Stimulated activated CD4-positive, alpha-beta T cell treated with anti-CD3 and anti-CD28 coated beads, Interleukin-15, amount 100 ng/mL, for 48 hours (primary cell): ENCODE results near the gene SETBP1.

Experiments
- DNase-seq, 2 donors: peaks; one replicate each; pipeline ENCODE4 v3.0.0-alpha.2; 2020; ENCODE audit warnings: low read depth in 2 of 2

Gene SETBP1

DNA sequence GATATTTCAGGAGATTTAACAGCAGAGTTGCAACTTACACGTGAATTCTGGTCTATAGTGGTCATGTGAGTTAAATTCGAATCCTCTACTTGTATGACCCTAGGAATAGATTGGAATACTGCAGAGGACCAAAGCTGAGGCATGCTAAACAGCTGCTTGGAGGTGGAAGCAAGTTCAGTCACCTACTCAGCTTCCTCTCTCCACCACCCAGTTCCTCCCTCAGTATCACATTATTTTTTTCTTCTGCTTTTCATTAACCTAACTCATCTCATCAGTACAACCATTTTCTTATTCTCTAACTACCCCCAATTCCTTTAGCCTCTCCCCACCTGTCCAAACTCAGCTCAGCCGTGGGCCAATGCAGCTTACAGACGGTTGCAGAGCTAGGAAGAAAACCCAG lies 385.5 kb downstream of the SETBP1 start:
- DNase-seq: no peak

DNA sequence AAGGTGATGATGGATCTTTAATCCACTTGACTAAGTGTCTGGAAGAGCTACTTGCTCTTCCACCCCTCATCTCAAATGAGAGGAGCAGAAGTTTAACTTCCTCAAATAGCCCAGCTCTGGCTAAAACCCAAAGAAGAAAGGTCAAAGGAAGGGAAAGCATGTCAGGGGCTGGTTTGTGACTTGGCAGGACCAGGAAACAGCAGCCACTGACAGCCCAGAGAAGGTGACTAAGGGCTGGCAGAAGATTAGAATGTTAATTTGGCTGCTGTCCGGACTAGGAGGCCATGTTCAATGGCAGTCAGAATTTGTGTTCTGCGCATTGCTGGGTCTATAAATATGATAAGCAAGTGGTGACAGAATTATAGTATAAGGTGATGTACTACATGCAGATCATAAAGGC lies 386.2 kb downstream of the SETBP1 start:
- no peak for DNase-seq

DNA sequence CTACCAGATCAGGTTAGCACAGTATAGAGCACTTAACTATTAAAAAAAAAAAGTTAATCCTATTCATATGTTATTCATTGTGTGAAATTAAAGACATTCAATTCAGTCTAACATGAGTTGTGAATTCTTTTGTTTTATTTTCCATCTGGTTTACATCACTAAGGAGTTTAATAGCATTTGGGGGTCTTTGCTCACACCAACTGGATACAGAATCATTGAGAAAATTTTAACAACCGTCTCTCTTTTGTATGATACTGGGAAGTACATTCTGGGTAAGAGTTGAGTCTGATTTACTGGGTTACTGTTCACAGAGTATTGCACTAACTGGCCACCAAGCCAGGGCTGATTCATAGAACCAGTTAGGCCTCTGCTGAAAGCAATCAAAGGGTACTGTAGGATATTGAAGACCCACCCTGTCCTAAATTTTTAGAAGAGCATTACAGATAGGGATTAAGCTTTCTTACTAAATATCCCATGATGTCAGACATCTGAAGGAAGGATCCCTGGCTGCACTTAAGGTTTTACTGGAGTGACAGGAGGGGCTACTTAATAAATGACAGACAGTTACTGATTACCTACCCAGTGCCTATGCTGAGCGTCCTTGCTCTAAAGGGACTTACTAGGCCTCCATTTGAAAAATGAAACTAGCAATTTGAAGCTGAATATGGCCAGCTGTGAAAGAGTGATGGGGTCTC lies 387.9 kb downstream of the SETBP1 start:
- no peak for DNase-seq

- no peak for DNase-seq
Observed at GRCh38 chr18:45069546-45069945, 388.9 kb downstream of the SETBP1 start.

GRCh38 chr18:45071956-45072355 lies 391.3 kb downstream of the SETBP1 start:
- no peak for DNase-seq

DNA sequence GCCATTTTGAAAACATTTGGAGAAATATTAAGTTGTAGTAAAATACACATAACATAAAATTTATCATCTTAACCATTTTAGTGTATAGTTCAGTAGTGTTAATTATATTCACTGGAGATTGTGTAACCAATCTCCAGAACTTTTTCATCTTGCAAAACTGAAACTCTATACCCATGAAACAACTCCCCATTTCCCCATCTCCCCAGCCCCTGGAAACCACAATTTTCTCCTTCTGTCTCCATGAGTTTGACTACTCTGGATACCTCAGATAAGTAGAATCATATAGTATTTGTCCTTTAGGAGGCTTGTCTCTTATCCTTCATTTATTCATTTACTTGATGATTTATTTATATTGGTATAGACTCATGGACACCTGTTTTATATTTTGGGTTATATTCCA lies 392.9 kb downstream of the SETBP1 start:
- DNase-seq: no peak

DNA sequence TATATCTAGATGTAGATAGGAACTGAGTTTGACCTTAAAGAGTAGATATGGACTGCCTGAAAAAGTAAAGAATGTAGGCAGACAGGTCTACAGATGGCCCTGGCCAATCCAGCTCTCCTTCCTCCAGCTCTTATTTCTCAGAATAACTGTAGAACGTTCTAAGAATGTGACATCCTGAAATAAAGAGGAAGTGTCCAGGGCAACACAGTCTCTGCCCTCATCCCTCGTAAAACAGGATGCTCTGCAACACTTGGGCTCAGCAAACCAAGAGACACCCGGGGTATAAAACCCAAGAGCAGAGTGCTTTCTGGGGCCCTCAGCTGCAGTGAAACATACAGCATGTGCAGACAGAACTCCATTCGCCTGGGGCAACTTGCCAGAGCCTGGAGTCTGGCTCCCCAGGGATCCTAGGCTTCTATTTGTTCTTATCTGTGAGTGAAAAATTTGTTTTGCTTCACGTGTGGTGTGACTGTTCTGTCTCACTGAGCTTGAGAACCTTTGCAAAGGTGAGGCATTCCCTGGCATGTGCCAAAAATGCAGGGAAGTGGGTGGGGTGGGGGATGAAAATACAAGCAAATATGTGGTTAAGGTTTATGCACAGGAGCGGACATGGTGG lies 401.0 kb downstream of the SETBP1 start:
- DNase-seq: no peak

- no peak for DNase-seq
Observed at GRCh38 chr18:45083226-45083855, 402.7 kb downstream of the SETBP1 start.

DNA sequence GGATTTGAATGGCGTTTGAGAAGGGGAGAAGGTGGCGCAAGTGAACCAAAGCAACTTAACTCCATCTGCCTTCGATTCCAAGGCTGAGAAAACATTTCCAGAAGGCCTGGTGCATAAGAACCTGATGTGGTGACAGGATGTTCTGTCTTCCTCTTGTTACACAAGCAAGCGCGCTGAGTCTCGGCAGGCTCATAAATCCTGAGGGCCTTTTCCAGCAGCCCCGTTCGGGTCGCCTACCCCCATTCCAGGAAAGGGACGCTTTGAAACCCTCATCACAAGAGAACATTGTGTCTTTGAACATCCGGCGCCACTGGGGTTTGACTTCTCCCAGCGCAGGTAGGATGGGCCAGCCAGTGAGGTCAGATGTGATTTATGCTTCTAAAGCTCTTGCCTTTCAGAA lies 403.5 kb downstream of the SETBP1 start:
- DNase-seq: no peak

GRCh38 chr18:45085916-45086624 lies 405.4 kb downstream of the SETBP1 start:
- no peak for DNase-seq

GRCh38 chr18:45086777-45087176 lies 406.1 kb downstream of the SETBP1 start:
- DNase-seq: no peak

DNA sequence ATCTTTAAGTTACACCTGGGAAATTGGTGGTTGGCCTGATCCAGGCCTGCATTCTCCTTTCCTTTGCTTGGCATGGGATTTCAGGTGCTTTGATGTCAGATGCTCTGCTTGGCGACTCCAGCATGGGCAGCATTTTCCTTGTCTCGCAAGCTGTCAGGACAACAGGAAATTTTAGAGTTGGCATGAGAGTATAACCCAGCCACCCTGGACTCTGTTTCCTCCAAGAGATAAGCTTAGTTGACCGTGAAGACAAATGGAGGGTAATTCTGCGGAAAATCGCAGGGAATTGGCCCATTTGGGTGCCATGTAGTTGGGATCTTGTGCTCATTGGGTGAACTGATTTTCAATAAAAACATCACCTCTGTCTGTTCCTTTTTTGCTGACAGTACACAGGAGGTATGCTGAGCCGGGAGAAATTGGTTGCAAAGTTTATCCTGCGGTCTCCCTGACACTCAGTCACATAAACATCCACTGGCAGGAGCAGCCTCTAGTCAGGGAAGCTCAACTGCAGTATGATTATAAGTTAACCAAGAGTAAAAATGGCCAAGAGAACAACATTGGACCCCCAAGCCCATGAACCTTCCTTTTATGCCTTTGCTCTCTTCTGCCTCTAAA lies 409.9 kb downstream of the SETBP1 start:
- DNase-seq: no peak

DNA sequence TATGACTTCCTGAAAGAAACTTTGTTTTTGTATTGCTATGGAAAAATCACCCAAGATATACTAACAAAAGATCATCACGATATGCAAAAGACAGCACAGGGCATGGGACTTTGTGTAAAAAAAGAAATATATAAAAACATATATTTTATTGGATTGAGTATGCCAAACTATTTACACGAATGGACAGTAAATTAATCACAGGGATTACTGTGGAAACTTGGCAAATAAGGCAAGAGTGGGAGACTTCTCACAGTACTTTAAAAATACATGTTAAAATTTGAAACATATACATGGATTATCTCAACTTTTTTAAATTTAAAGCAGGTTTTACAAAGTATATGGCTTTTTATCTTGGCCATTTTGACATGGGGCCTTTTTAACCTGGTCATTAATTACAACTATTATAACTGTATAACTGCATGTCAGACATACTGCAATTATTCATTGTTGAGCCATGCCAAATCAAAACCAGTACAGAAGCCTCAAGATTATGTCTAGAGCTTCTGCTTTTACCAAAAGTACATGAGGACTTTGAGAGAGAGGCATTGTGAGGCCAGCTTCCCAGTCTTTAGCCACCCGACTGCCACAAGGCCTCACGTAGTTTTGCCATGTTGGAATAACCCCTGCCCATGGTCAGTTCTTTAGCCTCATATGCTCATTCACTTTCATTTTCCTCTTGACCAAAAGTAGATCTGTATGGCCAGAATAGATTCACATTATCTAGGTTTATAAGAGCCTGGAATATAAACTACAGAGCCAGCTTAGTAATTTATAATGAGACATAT lies 419.8 kb downstream of the SETBP1 start:
- no peak for DNase-seq

- DNase-seq: no peak
Observed at GRCh38 chr18:45102126-45102525, 421.4 kb downstream of the SETBP1 start.

DNA sequence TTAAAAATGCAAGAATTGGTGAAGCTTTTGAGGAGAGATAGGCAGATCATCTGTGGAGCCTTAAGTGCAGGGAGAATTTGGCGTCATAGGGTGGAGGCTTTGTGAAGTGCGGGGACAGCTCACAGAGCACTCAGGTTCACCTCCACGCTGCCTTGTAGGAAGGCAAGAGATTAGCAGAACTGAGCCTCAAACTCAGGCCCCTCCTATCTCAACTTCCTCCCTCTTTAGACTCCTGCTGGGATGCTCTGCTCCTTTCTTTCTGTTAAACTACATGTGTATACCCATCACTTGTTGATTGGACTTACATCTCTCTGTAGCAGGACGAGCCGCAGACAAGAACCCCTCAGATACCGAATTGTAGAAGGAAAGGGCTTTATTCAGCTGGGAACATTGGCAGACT lies 422.2 kb downstream of the SETBP1 start:
- DNase-seq: no peak

- no peak for DNase-seq
Observed at GRCh38 chr18:45103319-45104048, 422.8 kb downstream of the SETBP1 start.

DNA sequence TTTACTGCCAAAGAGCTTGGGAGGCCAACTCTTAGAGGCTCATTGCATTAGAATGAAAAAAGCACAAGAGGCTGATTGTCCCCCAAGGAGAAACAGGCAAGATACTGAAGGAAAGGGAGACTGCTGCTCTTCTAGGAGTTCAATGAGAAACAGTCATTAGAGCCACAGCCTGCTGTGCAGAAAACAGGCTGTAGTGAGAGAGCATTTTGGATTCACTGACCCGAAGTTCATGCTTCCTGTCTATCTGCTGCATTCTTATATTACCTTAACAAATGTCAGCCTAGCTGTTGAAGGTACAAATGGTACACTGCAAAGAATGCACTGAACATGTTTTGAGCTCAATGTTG lies 423.3 kb downstream of the SETBP1 start:
- no peak for DNase-seq

DNA sequence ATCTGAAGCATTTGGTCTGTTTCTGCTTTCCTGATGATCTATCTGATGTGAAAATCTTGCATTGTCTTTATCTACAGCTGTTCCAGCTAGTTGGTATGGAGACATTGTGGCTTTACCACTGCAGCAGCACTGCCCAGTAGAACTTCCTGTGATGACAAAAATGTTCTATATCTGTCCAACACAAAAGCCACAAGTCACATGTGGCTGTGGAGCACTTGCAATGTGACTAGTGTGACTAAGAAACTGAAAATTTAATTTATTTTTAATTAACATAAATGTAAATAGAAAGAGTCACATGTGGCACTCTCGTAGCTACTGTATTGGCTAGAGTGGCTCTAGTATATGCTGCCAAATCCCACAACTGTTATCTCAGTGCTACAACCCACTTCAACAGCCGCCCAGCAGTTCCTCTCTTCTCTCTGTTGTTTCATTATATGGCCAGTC lies 425.7 kb downstream of the SETBP1 start:
- DNase-seq: no peak

GRCh38 chr18:45107425-45107824 lies 426.7 kb downstream of the SETBP1 start:
- no peak for DNase-seq

- DNase-seq: no peak
Observed at GRCh38 chr18:45108754-45109153, 428.1 kb downstream of the SETBP1 start.

DNA sequence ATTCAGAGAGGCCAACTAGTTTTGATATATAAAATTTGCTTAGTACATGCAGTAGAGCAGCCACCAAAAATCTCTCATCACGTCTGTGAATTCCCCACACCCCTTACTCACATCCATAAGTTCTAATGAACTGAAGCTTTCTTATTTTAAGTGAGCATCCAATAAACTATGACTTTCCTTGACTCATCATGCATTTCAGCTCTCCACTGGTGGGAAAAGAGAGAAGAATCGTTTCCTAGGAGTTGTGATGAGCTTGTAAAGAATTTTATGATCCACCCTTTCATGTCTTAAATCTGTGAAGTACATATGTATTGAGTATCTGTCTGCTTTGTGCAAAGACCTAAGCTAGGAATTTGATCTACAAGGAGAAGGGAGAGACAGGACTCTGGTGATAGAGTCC lies 428.6 kb downstream of the SETBP1 start:
- DNase-seq: no peak
